A673 (cell line): ENCODE data around the gene RHOV. TPM values are rescaled to one million over a fixed set of nuclear protein-coding genes. Genes with fewer than 3 reads are reported as not detected.

Experiments
- BruUV-seq: library from RNA; stranded (reverse); fragments of 400-500 nt; replicated peaks from 2 replicates; lab custom pipeline; 2021; lab: Mats Ljungman, UMichigan
- CTCF ChIA-PET: fragments of 300-600 bp; sonication (Branson Sonifier 250); formaldehyde crosslinking; loops from one replicate; lab custom pipeline; 2022; ENCODE audit warnings: antibody characterized with exemption; lab: Charles Lee
- POLR2A ChIA-PET: fragments of 300-600 bp; sonication (Branson Sonifier 250); formaldehyde crosslinking; loops from one replicate; lab custom pipeline; 2022; ENCODE audit warnings: antibody characterized with exemption; ENCODE audit not compliant: low non-redundant PET; lab: Charles Lee
- DNase-seq: peaks from one replicate; pipeline ENCODE4 v3.0.0-alpha.2; 2015; ENCODE audit warnings: low spot score
- H3K27ac ChIP-seq: fragments of 200-600 bp; sonication (generic); 2 replicates; pipeline ENCODE4 v1.5.1; 2016; ENCODE audit warnings: mixed run types, low read depth, mild to moderate bottlenecking, mixed read lengths, antibody characterized with exemption, low read length; ENCODE audit not compliant: poor library complexity, severe bottlenecking
- H3K27me3 ChIP-seq: fragments of 200-600 bp; sonication (generic); replicated peaks from 2 replicates; pipeline ENCODE4 v1.6.1; 2017; ENCODE audit warnings: mixed run types, low read depth, mild to moderate bottlenecking, mixed read lengths, antibody characterized with exemption, low read length; ENCODE audit not compliant: insufficient read depth, poor library complexity
- H3K36me3 ChIP-seq: fragments of 200-600 bp; sonication (generic); 2 replicates; pipeline ENCODE4 v1.6.1; 2016; ENCODE audit warnings: mixed run types, mild to moderate bottlenecking, mixed read lengths, antibody characterized with exemption, low read length; ENCODE audit not compliant: insufficient read depth, poor library complexity, severe bottlenecking
- H3K4me1 ChIP-seq: fragments of 200-600 bp; sonication (generic); 2 replicates; pipeline ENCODE4 v1.6.1; 2017; ENCODE audit warnings: mixed run types, mild to moderate bottlenecking, mixed read lengths, antibody characterized with exemption, low read length; ENCODE audit not compliant: insufficient read depth, poor library complexity, severe bottlenecking
- H3K4me3 ChIP-seq: fragments of 200-600 bp; sonication (generic); 2 replicates; pipeline ENCODE4 v1.5.1; 2016; ENCODE audit warnings: low read depth, mixed run types, mild to moderate bottlenecking, mixed read lengths, low read length; ENCODE audit not compliant: poor library complexity, severe bottlenecking
- H3K9me3 ChIP-seq: fragments of 200-600 bp; sonication (generic); 2 replicates; pipeline ENCODE4 v1.6.1; 2016; ENCODE audit warnings: mixed run types, low read depth, mild to moderate bottlenecking, mixed read lengths, antibody characterized with exemption, low read length; ENCODE audit not compliant: poor library complexity, severe bottlenecking
- CTCF ChIP-seq: fragments of 300-800, 200-600 bp; sonication (generic); conservative IDR thresholded peaks from 2 replicates; pipeline ENCODE4 v1.5.1; 2017; ENCODE audit warnings: low read depth, mild to moderate bottlenecking, antibody characterized with exemption, low read length, moderate library complexity, mixed read lengths
- EZH2 ChIP-seq: fragments of 200-600 bp; sonication (generic); IDR thresholded peaks from 2 replicates; pipeline ENCODE4 v1.6.1; 2017; ENCODE audit warnings: borderline replicate concordance, low read depth, mild to moderate bottlenecking, mixed read lengths, antibody characterized with exemption, low read length; ENCODE audit not compliant: poor library complexity, severe bottlenecking
- intact Hi-C: fragments of 100-400 bp; cut with micrococcal nuclease; formaldehyde crosslinking; loops from one replicate; pipeline ENCODE4 v1.10.0; 2022; ENCODE audit not compliant: unreplicated experiment
- total RNA-seq: library from RNA; stranded (reverse); gene quantifications from 2 replicates; pipeline ENCODE4 v1.2.3, GENCODE V29; 2021

RHOV gene
- total RNA-seq, 1 experiment from 2014 or later: 1.6 TPM

- ChIA-PET POLR2A (interaction anchor here (0.6 to 0.9 kb wide), 2 partner anchors 289 to 538 kb away, joined by 4 to 13 read pairs; partner anchors contain the start of gene CCDC9B), CTCF (interaction anchor here (0.6 to 0.8 kb wide), 2 partner anchors 13 to 19 kb away, joined by 3 to 5 read pairs; no protein-coding TSS in a partner anchor)
- BruUV-seq: no TSS peak
- intact Hi-C loops: no loop called here
- Histone ChIP-seq H3K27me3 (no peaks in the 10 kb centered on the region), H3K9me3 (no peaks in the 10 kb centered on the region), H3K4me3 (no peak overlapping the region), H3K4me1 (peaks cover 4% of the 10 kb centered on the region), H3K27ac (no peak overlapping the region), H3K36me3 (no peaks in the 10 kb centered on the region)
- DNase-seq: no peak
- TF ChIP-seq CTCF (no peak), EZH2 (no peak)
Observed at GRCh38 chr15:40878785-40879184, 4.8 kb upstream of the RHOV start.

GRCh38 chr15:40877694-40878093, 3.7 kb upstream of the RHOV start:
- H3K36me3 ChIP-seq: no peaks in the 10 kb centered on the region
- no peaks in the 10 kb centered on the region for H3K9me3 ChIP-seq
- BruUV-seq: no TSS peak
- DNase-seq: no peak
- TF ChIP-seq CTCF (no peak), EZH2 (no peak)
- ChIA-PET CTCF (interaction anchor here (0.7 kb wide), 1 partner anchor 229 kb away, joined by 4 read pairs; no protein-coding TSS in a partner anchor), POLR2A (no interaction called here)
- no peak overlapping the region for H3K4me3 ChIP-seq
- intact Hi-C loops: no loop called here
- H3K27me3 ChIP-seq: no peaks in the 10 kb centered on the region
- no peak overlapping the region for H3K27ac ChIP-seq
- peaks cover 4% of the 10 kb centered on the region for H3K4me1 ChIP-seq

- H3K4me3 ChIP-seq: no peak overlapping the region
- no peak overlapping the region for H3K27ac ChIP-seq
- no peaks in the 10 kb centered on the region for H3K36me3 ChIP-seq
- H3K4me1 ChIP-seq: peaks cover 4% of the 10 kb centered on the region
- no peaks in the 10 kb centered on the region for H3K9me3 ChIP-seq
- no TSS peak for BruUV-seq
- DNase-seq: no peak
- no peaks in the 10 kb centered on the region for H3K27me3 ChIP-seq
- ChIA-PET POLR2A (no interaction called here), CTCF (interaction anchor here (0.5 to 3.6 kb wide), 5 partner anchors 17 to 287 kb away, joined by 3 to 23 read pairs (median 4); partner anchors contain the start of gene VPS18)
- TF ChIP-seq CTCF (no peak), EZH2 (no peak)
- intact Hi-C loops: no loop called here
Observed at GRCh38 chr15:40875991-40876730, 2.1 kb upstream of the RHOV start.
